Liver (tissue), 9 donors: ENCODE results near the gene PCBP2. TPM values are rescaled to one million over a fixed set of nuclear protein-coding genes. Genes with fewer than 3 reads are reported as not detected.

Experiments
- DNase-seq: peaks from one replicate; pipeline ENCODE4 v3.0.0-alpha.2; 2017; ENCODE audit warnings: low spot score
- H3K27ac ChIP-seq, 2 donors: one replicate each; pipeline ENCODE4 v1.7.0; 2013; ENCODE audit warnings: inconsistent platforms in 2 of 2, low read length in 2 of 2, control low read depth in 1 of 2, low read depth in 1 of 2, mild to moderate bottlenecking in 1 of 2
- H3K27me3 ChIP-seq, 4 donors: one replicate each; pipeline versions ENCODE4 v1.6.1 to v1.7.0; 2013; ENCODE audit warnings: low read length in 3 of 4, inconsistent platforms in 1 of 4, mild to moderate bottlenecking in 1 of 4, moderate library complexity in 1 of 4; ENCODE audit not compliant: control insufficient read depth in 4 of 4, insufficient read depth in 4 of 4
- H3K36me3 ChIP-seq, 4 donors: one replicate each; pipeline versions ENCODE4 v1.6.1 to v1.7.0; 2013; ENCODE audit warnings: low read length in 3 of 4, mild to moderate bottlenecking in 3 of 4, low read depth in 1 of 4, moderate library complexity in 1 of 4; ENCODE audit not compliant: control insufficient read depth in 4 of 4, insufficient read depth in 3 of 4
- H3K4me1 ChIP-seq, 4 donors: one replicate each; pipeline versions ENCODE4 v1.6.1 to v1.7.0; 2013; ENCODE audit warnings: low read length in 3 of 4, mild to moderate bottlenecking in 3 of 4, moderate library complexity in 1 of 4; ENCODE audit not compliant: control insufficient read depth in 4 of 4, insufficient read depth in 4 of 4
- H3K4me3 ChIP-seq, 3 donors: one replicate each; pipeline versions ENCODE4 v1.6.1 to v1.7.0; 2013; ENCODE audit warnings: low read length in 3 of 3, control low read depth in 1 of 3, low read depth in 1 of 3, mild to moderate bottlenecking in 1 of 3
- H3K9ac ChIP-seq, 2 donors: one replicate each; pipeline ENCODE4 v1.7.0; 2013; ENCODE audit warnings: low read length in 2 of 2, mild to moderate bottlenecking in 2 of 2, moderate library complexity in 2 of 2, control low read depth in 1 of 2, low read depth in 1 of 2
- H3K9me3 ChIP-seq, 4 donors: one replicate each; pipeline versions ENCODE4 v1.6.1 to v1.7.0; 2013; ENCODE audit warnings: low read length in 3 of 4; ENCODE audit not compliant: control insufficient read depth in 4 of 4
- EGR1 ChIP-seq, 2 donors: IDR thresholded peaks; 2 replicates each; pipeline ENCODE4 v1.6.1; 2016 to 2018; ENCODE audit warnings: antibody characterized with exemption in 2 of 2, low read depth in 2 of 2
- FOXA1 ChIP-seq: IDR thresholded peaks from 2 replicates; pipeline ENCODE4 v1.6.1; 2016; ENCODE audit warnings: antibody characterized with exemption
- FOXA2 ChIP-seq: IDR thresholded peaks from 2 replicates; pipeline ENCODE4 v1.6.1; 2016; ENCODE audit warnings: antibody characterized with exemption
- GABPA ChIP-seq, 2 donors: IDR thresholded peaks in 1 of 2; conservative IDR thresholded peaks in 1 of 2; 2 replicates each; pipeline ENCODE4 v1.6.1; 2016; ENCODE audit warnings: antibody characterized with exemption in 2 of 2, mild to moderate bottlenecking in 1 of 2, moderate library complexity in 1 of 2
- HNF4A ChIP-seq, 2 donors: conservative IDR thresholded peaks; 2 replicates each; pipeline ENCODE4 v1.6.1; 2016; ENCODE audit warnings: antibody characterized with exemption in 2 of 2, mild to moderate bottlenecking in 2 of 2
- HNF4G ChIP-seq: IDR thresholded peaks from 2 replicates; pipeline ENCODE4 v1.6.1; 2016; ENCODE audit warnings: antibody characterized with exemption
- JUND ChIP-seq, 2 donors: IDR thresholded peaks; 2 replicates each; pipeline ENCODE4 v1.6.1; 2016; ENCODE audit warnings: antibody characterized with exemption in 2 of 2
- NR2F2 ChIP-seq: IDR thresholded peaks from 2 replicates; pipeline ENCODE4 v1.6.1; 2016; ENCODE audit warnings: antibody characterized with exemption
- RAD21 ChIP-seq, 2 donors: IDR thresholded peaks; 2 replicates each; pipeline ENCODE4 v1.6.1; 2016; ENCODE audit warnings: antibody characterized with exemption in 2 of 2, mild to moderate bottlenecking in 2 of 2
- RXRA ChIP-seq, 2 donors: IDR thresholded peaks; 2 replicates each; pipeline ENCODE4 v1.6.1; 2017 to 2018; ENCODE audit warnings: antibody characterized with exemption in 2 of 2, mild to moderate bottlenecking in 1 of 2
- SP1 ChIP-seq: IDR thresholded peaks from 2 replicates; pipeline ENCODE4 v1.6.1; 2018; ENCODE audit warnings: antibody characterized with exemption, mild to moderate bottlenecking
- TAF1 ChIP-seq: conservative IDR thresholded peaks from 2 replicates; pipeline ENCODE4 v1.6.1; 2016; ENCODE audit warnings: antibody characterized with exemption, mild to moderate bottlenecking
- YY1 ChIP-seq: IDR thresholded peaks from 2 replicates; pipeline ENCODE4 v1.6.1; 2016; ENCODE audit warnings: antibody characterized with exemption, mild to moderate bottlenecking
- WGBS: extraction: QIAGEN DNeasy Blood & Tissue Kit; methylation state at CpG from one replicate; pipeline ENCODE4 v1.1.7; 2013; 5-methylcytosine and 5-hydroxymethylcytosine counted together
- polyA plus RNA-seq, 2 donors: library from polyadenylated mRNA; stranded (reverse) in 1 of 2; unstranded in 1 of 2; fragments of 200-250 nt in 1 of 2; fragments of >200 nt in 1 of 2; fragmentation: Nextera tagmentation in 1 of 2; extraction: Ambion mirVana in 1 of 2; gene quantifications; one replicate each; pipeline versions ENCODE4 v1.2.1 to v1.2.3, GENCODE V29; 2013 to 2015
- total RNA-seq, 2 donors: library from RNA; depleted of rRNA; stranded (reverse); fragments of >200 nt; gene quantifications; one replicate each; pipeline ENCODE4 v1.2.3, GENCODE V29; 2014
- TF ChIP-seq, protein P1 (sequence below): IDR thresholded peaks from 2 replicates; pipeline ENCODE4 v1.6.1; 2016; ENCODE audit warnings: antibody characterized with exemption, mild to moderate bottlenecking
- TF ChIP-seq, protein P2 (sequence below): IDR thresholded peaks from 2 replicates; pipeline ENCODE4 v1.6.1; 2016; ENCODE audit warnings: antibody characterized with exemption
- TF ChIP-seq, protein P3 (sequence below): IDR thresholded peaks from 2 replicates; pipeline ENCODE4 v1.6.1; 2016; ENCODE audit warnings: antibody characterized with exemption
- TF ChIP-seq, protein P4 (sequence below): IDR thresholded peaks from 2 replicates; pipeline ENCODE4 v1.6.1; 2016; ENCODE audit warnings: antibody characterized with exemption
- TF ChIP-seq, protein P5 (sequence below): fragments of 150-350 bp; IDR thresholded peaks from 2 replicates; pipeline ENCODE4 v1.5.1; 2017; ENCODE audit warnings: improper control_type of control experiment, low read depth, low read length; ENCODE audit not compliant: missing input control
- donor health status: healthy.
- donor health status: healthy.
- donor health status: healthy.
- donor health status: healthy.
- donor health status: healthy.

PCBP2 gene
- total and polyA plus RNA-seq, 4 donors, result 130 to 377 (median 223) TPM

DNA sequence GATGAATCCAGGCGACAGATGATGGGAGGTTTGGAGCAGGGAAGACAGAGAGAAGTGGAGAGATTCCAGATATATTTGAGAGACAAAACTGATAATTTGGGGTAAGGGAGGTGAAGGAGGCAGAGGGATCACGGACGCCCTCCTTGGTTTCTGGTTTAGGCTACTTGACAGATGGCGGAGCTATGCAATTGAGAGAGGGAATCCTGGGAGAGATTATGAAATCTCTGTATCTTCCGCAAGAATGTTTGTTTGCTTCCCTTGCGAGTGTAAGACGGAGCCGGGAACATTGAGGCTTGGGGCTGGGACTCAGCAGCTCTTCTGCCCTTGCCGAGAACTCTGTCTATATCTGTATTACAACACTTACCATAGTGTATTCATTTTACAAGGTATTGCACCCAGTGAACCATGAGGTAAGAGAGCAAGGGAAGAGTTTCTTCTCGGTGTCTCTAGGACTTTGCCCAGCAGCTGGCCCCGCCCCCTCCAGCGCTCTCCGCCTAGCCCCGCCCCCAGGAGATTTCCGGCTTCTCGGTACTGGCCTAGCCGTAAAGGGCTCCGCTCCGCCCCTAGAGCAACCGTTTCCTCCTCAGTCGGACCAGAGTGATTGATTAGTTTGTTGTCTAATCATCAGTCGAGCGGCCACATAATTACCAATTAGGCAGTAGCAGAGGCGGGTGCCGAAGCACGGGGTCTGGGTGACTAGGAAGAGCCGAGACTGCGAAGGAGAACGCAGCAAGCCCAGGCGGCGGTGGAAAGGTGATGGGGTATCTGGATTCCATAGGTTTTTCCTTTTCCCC is 10.7 kb upstream of the PCBP2 start, which contains the start of gene PRR13:
TSS of gene PRR13 (plus strand) at position 695 of the 794 bp plus-strand sequence. CDS start 981 bp downstream, outside the sequence.
- Histone ChIP-seq H3K4me1 (peaks cover 0 to 19% (median 5%) of the 10 kb centered on the region in 4 donors), H3K9me3 (no peaks in the 10 kb centered on the region), H3K4me3 (peak within 1 kb of the TSS; percentile 64 to 98 (median 95)), H3K9ac (peak within 1 kb of the TSS; percentile 95 to 98), H3K27me3 (no peaks in the 10 kb centered on the region), H3K27ac (peak within 1 kb of the TSS; percentile 92 to 97), H3K36me3 (peaks cover 3 to 9% (median 5%) of the 10 kb centered on the region in 4 donors)
- peak; percentile 99 for DNase-seq
- TF ChIP-seq FOXA1 (no peak), SP1 (peak; percentile 78), HNF4A (conservative IDR thresholded peaks at IDR 0.05) (peak; percentile 84 to 89), GABPA (IDR thresholded peaks at IDR 0.05 in 1 of 2, conservative IDR thresholded peaks at IDR 0.05 in 1 of 2) (peak; percentile 54 to 81), YY1 (peak; percentile 84), RAD21 (IDR thresholded peaks at IDR 0.05) (peak in 1 of 2 donors; percentile 7), JUND (IDR thresholded peaks at IDR 0.05) (peak in 1 of 2 donors; percentile 33), TAF1 (no peak), RXRA (IDR thresholded peaks at IDR 0.05) (peak; percentile 36 to 40), NR2F2 (no peak), HNF4G (peak; percentile 68), EGR1 (IDR thresholded peaks at IDR 0.05; ENCODE audit: low read depth in 2 of 2) (no peak), FOXA2 (peak; percentile 3)
- TF ChIP-seq, protein P1, sequence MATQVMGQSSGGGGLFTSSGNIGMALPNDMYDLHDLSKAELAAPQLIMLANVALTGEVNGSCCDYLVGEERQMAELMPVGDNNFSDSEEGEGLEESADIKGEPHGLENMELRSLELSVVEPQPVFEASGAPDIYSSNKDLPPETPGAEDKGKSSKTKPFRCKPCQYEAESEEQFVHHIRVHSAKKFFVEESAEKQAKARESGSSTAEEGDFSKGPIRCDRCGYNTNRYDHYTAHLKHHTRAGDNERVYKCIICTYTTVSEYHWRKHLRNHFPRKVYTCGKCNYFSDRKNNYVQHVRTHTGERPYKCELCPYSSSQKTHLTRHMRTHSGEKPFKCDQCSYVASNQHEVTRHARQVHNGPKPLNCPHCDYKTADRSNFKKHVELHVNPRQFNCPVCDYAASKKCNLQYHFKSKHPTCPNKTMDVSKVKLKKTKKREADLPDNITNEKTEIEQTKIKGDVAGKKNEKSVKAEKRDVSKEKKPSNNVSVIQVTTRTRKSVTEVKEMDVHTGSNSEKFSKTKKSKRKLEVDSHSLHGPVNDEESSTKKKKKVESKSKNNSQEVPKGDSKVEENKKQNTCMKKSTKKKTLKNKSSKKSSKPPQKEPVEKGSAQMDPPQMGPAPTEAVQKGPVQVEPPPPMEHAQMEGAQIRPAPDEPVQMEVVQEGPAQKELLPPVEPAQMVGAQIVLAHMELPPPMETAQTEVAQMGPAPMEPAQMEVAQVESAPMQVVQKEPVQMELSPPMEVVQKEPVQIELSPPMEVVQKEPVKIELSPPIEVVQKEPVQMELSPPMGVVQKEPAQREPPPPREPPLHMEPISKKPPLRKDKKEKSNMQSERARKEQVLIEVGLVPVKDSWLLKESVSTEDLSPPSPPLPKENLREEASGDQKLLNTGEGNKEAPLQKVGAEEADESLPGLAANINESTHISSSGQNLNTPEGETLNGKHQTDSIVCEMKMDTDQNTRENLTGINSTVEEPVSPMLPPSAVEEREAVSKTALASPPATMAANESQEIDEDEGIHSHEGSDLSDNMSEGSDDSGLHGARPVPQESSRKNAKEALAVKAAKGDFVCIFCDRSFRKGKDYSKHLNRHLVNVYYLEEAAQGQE, result peak; percentile 56
- TF ChIP-seq, protein P2, sequence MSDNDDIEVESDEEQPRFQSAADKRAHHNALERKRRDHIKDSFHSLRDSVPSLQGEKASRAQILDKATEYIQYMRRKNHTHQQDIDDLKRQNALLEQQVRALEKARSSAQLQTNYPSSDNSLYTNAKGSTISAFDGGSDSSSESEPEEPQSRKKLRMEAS, result peak; percentile 26
- TF ChIP-seq, protein P3, sequence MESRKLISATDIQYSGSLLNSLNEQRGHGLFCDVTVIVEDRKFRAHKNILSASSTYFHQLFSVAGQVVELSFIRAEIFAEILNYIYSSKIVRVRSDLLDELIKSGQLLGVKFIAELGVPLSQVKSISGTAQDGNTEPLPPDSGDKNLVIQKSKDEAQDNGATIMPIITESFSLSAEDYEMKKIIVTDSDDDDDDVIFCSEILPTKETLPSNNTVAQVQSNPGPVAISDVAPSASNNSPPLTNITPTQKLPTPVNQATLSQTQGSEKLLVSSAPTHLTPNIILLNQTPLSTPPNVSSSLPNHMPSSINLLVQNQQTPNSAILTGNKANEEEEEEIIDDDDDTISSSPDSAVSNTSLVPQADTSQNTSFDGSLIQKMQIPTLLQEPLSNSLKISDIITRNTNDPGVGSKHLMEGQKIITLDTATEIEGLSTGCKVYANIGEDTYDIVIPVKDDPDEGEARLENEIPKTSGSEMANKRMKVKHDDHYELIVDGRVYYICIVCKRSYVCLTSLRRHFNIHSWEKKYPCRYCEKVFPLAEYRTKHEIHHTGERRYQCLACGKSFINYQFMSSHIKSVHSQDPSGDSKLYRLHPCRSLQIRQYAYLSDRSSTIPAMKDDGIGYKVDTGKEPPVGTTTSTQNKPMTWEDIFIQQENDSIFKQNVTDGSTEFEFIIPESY, result no peak
- TF ChIP-seq, protein P4, sequence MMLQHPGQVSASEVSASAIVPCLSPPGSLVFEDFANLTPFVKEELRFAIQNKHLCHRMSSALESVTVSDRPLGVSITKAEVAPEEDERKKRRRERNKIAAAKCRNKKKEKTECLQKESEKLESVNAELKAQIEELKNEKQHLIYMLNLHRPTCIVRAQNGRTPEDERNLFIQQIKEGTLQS, result peak; percentile 12
- TF ChIP-seq, protein P5, sequence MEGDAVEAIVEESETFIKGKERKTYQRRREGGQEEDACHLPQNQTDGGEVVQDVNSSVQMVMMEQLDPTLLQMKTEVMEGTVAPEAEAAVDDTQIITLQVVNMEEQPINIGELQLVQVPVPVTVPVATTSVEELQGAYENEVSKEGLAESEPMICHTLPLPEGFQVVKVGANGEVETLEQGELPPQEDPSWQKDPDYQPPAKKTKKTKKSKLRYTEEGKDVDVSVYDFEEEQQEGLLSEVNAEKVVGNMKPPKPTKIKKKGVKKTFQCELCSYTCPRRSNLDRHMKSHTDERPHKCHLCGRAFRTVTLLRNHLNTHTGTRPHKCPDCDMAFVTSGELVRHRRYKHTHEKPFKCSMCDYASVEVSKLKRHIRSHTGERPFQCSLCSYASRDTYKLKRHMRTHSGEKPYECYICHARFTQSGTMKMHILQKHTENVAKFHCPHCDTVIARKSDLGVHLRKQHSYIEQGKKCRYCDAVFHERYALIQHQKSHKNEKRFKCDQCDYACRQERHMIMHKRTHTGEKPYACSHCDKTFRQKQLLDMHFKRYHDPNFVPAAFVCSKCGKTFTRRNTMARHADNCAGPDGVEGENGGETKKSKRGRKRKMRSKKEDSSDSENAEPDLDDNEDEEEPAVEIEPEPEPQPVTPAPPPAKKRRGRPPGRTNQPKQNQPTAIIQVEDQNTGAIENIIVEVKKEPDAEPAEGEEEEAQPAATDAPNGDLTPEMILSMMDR, result no peak
- WGBS, result 2% methylated on average over 31 of the region's 31 CpGs
